Activated T-cell treated with anti-CD3 and anti-CD28 coated beads for 24 hours (primary cell): ENCODE data around the gene AQP2.

ENCODE experiments used
- DNase-seq: peaks from one replicate; pipeline ENCODE4 v3.0.0-alpha.2; 2020; ENCODE audit warnings: low read depth

The AQP2 gene

DNA sequence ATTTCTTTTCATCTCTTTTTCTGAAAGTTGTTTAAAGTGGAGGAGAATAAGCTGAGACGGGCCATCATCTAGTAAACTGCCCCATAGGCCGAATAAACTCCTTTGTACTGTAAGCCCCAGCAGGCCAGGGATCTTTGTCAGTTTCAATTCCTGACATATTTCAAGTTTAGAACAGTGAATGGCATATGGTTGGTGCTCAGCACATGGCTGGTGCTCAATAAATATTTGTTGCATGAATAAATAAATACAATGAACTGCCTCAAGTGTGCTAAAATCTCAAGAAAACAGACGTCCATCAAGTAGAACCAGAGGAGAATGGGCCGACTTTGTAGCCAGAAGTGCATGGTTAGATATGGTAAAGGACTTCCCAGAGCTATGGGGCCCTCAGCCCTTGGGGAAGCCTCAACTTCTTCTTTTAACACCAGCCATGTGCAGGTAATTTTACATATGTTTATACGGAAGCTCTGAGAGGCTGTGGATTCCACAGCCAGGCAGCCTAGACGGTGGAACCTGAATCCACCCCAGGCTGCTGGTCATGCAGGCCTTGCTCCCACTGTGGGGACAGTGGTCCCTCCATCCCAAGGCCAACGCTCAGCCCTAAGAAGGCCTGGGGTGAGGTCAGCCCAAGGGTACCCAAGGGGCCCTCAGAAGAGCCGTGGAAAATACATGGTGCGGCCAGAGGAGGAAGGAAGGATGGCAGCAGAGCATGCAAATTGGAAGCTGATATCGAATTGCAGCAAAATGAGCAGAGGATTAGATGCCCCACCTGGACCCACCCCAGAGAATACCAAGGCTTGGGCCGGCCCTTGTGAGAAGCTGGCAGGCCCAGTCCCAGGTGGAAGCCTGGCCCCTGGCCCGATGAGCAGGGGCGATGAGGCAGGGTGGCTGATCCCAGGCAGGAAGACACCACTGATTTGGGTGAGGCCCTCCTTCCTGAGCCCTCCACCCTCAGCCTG is 8.7 kb upstream of the AQP2 start:
- DNase-seq: no peak

DNA sequence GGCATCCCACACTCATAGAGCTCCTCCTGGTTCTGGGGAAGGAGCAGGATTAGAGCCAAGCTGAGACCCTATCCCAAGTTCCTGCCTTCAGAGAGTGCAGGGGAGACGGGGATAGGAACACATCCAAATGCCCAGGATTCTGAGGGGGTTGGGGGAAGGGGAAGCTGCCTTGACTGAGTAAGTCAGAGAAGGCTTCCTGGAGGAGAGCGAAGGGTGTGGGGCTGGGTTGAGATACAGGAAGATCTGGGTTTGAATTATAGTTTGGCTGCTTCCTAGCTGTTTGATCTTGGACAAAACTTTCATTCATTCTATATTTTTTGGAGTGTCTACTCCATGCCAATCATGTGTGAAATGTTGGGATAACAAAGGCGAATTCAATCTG is 8.0 kb upstream of the AQP2 start:
- DNase-seq: no peak

- no peak for DNase-seq
These were observed 7.5 kb upstream of the AQP2 start for GRCh38 chr12:49942921-49943624.

- DNase-seq: no peak
These were observed 6.9 kb upstream of the AQP2 start for GRCh38 chr12:49943625-49943960.

- no peak for DNase-seq
These were observed 6.5 kb upstream of the AQP2 start for GRCh38 chr12:49944046-49944445.

DNA sequence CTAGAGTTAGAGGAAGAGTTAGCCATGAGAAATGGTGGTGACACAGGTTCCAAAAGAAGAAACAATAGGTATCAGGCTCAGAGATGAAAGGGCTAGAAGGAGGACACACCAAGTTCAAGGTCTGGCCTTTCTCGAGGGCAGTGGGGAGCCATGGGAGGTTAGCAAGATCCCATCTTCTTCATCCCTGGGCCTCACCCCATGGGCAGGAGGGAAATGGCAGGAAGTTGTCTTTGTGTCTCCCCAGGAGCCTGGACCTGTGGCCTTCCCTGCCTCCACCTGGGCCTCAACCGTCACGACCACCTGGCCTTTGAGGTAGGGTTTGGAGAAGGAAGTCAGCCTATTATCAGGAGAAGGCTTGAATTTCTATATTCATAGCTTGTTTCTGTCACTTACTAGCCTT is 5.8 kb upstream of the AQP2 start:
- no peak for DNase-seq

DNA sequence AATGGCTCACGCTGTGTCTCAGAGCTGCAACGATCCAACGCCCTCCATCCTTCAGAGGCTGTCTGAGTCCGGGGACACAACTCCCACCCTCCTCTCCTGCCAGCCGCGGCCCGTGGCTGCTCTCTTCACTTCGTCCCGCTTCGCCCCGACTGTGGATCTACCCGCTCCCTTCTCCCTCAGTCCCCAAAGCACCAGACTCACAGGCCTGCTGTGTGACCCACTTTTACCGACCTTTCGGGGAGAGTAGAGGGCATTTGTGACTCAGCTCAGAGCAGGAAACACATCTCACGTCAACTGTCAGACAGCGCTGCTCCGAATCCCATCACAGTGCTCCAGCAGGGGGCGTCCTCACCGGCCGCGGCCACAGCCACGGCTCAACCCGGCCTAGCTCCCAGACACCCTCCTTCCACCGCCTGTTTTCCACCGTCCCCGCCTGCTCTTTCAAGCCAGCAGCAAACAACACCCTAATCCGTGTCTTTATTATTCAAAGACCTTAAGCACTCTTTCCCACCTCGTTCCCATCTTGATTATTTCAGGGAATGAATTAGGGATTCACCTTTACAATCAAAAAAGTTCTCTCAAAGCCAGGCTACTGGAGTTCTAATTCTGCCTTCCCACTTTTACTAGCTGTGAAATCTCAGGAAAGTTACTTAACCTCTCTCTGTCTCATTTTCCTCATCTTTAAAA is 5.0 kb upstream of the AQP2 start:
- DNase-seq: peak; percentile 83

- no peak for DNase-seq
These were observed 4.5 kb upstream of the AQP2 start for GRCh38 chr12:49946086-49946485.

DNA sequence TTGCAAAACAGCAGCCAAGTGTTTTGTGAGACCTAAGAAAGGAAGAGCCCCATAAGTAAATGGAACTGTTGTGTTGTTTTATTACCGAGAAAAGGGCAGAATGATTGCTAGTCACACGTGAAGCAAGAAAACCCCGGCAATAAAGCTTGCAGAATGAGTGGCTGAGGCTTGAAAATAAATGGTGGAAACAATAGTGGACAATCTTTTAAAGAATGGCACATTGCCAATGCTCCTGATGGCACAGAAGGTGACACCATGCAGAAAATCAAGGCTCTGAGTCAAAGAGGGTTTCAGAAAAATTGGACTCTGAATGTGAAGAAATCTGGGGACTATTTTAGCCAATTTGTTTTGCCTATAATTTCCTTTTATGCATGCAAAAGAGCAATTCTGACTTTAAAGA is 4.0 kb upstream of the AQP2 start:
- no peak for DNase-seq

DNA sequence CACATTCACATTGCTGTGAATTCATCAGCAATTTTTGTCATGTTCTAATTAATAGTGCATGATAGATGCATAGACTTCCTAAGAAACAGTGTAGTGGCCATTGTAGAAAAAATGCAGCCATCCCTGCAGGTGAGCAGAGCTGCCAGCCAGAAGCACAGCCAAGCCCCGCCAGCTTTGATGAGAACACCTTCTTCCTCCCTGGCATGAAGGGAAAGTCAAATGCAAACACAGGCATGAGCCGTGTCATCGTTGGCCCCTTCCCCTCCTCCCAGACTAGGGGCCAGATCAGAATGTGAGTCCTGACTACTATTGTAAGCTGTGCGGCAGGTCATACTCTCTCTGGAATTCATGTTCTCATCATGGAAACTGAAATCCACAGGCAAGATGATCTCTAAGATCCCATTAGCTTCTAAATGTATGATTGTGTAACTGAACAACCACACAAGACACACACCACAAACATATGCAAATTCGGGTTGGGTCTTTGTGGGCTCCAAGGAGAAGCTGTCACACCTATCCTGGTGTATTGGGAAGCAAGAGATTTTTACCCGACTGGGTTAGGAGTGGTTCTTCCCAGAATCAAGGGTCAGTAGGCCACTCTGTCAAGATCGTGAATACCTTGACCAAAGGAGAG is 2.8 kb upstream of the AQP2 start:
- DNase-seq: no peak

DNA sequence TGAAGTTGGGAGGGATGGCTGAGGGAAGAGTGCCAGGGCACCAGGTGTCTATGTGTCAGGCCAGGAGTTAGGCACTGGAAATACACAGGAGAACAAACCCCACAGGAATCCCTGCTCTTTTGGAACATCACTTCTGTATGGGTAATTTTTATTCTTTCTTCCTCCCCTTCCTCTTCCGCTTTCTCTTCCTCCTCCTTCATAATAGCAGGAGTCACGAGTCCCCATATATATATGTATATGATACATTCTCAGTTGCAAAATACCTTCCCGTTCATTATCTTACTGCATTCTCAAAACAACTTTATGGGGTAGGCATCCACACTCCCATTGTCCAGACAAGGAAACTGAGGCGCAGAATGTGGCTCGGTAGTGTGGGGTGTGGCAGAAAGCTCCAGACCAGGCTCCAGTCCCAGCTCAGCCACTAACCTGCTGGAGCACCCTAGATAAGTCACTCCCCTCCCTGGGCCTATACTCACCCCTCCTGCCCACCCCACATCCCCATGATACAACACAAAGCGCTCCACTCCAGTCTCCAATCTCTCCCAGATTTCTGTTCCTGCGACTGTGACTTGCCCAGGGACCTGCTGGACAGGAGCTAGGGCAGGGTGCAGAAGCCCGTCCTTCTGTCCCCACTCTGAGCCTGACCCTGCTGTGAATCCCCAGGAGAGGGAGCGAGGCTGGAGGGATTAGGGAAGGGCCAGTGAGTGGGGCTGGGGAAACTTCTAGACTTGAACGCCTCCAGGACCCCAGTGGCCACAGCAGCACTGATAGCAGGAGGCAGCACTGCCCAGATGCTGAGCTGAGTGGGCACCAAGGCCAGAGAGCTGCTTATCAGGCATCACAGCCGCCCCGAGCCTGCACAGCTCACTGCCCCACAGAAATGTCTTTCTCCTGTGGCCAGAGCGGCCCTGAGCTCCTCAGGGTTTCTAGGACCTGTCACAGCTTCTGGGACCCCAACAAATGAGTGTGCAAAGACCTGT is 1.4 kb upstream of the AQP2 start:
- no peak for DNase-seq

DNA sequence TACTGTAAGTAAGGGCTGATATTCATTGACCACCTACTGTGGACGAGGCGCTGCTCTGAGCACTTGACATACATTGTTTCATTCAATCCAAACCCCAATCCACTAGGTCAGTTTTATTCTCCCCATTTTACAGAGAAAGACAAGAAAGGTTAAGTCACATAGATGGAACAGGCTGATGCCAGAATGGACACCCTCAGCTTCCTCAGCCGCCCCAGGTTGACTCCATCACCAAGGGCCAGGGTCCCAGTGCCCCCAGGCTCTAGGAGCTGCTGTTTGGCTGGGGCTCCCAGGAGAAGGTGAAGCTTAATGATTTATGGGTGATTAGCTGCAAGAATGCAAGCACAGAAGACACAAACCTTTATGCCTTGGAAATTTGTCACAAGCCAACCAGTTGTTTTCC is 671 bp upstream of the AQP2 start:
- DNase-seq: no peak

DNA sequence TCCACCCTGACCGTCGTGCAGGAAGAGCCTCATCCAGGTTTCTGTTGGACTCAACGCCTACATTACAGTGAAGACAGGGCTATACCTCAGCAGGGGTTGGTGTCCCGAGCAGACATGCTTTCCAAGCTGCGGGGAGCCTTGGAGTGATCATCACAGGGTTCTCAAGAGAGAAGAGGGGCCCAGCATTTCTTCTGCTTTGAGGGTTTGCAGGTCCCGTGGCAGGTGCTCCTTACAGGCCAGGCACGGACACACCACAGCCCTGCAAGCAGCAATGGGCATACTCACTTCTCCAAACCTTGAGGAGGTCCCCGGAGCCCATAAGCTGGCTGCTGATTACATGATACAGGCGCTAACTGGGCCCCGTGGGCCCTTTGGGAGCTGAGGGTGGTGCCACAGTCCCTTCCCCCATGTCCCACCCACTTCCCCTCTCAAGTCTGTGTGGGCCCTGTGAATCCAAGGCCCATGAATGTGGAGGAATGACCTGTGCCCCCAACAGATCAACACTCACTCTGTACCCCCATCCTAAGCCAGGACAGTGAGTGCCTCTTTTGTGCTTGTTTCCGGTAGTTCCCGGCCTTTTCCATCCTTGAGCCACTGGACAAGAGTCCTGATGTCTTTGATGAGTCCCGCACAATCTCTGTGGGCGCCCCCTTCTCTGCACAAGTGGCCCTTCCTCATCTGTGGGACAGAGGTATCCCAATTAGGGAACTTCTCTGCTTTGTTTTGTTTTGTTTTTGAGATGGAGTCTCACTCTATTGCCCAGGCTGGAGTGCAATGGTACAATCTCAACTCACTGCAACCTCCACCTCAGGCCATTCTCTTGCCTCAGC is 1.1 kb downstream of the AQP2 start:
- no peak for DNase-seq

DNA sequence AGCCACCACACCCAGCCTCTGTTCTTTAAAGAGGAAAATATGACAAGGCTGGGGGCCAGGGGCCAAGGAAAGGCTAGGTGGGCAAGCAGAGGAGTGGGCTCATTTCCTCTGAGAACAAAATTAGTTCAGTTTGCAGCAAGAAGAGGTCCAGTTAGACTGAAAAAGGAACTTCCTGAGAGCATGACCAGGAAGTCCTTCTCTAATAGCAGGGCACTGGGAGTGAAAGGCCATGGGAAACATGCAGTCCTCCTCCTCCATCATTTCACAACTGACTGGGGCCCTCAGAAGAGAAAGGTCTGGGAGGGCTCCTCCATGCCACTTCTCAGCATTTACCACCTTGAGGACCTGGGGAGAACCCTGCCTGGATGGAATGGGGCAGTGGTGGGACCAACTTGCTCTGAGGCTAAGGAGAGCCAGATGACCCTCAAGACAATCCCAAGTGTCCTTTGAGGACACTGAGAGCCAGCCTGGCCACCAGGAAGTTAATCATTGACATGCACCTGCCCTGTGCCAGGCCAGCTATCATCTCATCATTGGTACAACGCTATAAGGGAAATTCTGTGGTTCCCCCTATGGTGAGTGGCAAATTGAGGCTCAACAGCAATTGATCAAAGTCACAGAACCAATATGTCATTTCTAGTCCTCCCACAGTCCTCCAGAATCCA is 2.0 kb downstream of the AQP2 start:
- no peak for DNase-seq

DNA sequence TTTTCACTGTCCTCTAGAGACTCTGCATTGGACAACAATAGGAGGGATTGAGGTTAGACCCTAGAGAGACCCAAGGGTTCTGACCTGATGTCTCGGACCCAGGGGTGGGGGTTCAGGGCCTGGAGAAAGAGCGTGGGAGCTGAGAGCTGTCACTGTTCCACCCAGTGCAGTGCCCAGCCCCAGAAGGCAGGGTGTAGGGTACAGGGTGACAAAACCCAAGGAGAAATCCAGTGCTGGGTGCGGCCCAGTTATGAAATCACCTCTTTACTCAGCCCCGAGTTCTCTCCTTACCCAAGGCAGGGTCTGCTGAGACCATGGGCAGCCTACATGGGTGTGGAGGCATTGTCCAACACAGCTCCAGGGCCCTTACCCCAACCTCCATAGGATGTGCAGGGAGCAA is 2.6 kb downstream of the AQP2 start:
- no peak for DNase-seq

GRCh38 chr12:49953961-49954846 is 3.7 kb downstream of the AQP2 start:
- DNase-seq: no peak

- no peak for DNase-seq
These were observed 4.6 kb downstream of the AQP2 start for GRCh38 chr12:49954863-49955830.
